B cell (primary cell): ENCODE data around the gene RNF11. TPM values are rescaled to one million over a fixed set of nuclear protein-coding genes. Genes with fewer than 3 reads are reported as not detected.

Experiments used
- ATAC-seq: fragments of 200-7000 bp; cut with Tn5 transposase; one replicate; pipeline ENCODE4 v1.10.0; 2021; ENCODE audit warnings: low read depth, mild to moderate bottlenecking, moderate number of reproducible peaks, moderate library complexity
- CTCF ChIA-PET: fragments of 350-600 bp; sonication (Branson Sonifier 250); formaldehyde crosslinking; loops from one replicate; lab custom pipeline; 2021; ENCODE audit warnings: antibody characterized with exemption, inconsistent platforms; lab: Charles Lee
- POLR2A ChIA-PET: fragments of 350-600 bp; sonication (Branson Sonifier 250); formaldehyde crosslinking; loops from one replicate; lab custom pipeline; 2021; ENCODE audit warnings: antibody characterized with exemption; lab: Charles Lee
- DNase-seq: peaks from one replicate; pipeline ENCODE4 v3.0.0; 2013
- H2AFZ ChIP-seq: 2 replicates; pipeline ENCODE4 v1.6.1; 2012; ENCODE audit warnings: mild to moderate bottlenecking, low read depth, low read length; ENCODE audit not compliant: insufficient read depth, poor library complexity, severe bottlenecking
- H3K27ac ChIP-seq, 2 donors: 1 replicate in 1 of 2; 2 replicates in 1 of 2; pipeline ENCODE4 v1.5.1; 2012 to 2013; ENCODE audit warnings: low read length in 2 of 2, mild to moderate bottlenecking in 2 of 2, moderate library complexity in 1 of 2
- H3K27me3 ChIP-seq, 4 experiments: fragments of 200-600 bp in 1 of 4; sonication (generic) in 1 of 4; replicated peaks in 1 of 4; 1 replicate in 2 of 4; 2 replicates in 2 of 4; pipeline versions ENCODE4 v1.6.1 to v1.7.0; 2013 to 2016; ENCODE audit warnings: low read length in 3 of 4, mild to moderate bottlenecking in 2 of 4, mixed read lengths in 1 of 4, moderate library complexity in 1 of 4; ENCODE audit not compliant: insufficient read depth in 4 of 4, control insufficient read depth in 3 of 4; ENCODE audit errors: control extremely low read depth in 1 of 4
- H3K36me3 ChIP-seq, 2 experiments: replicated peaks in 1 of 2; 1 replicate in 1 of 2; 2 replicates in 1 of 2; pipeline versions ENCODE4 v1.6.1 to v1.7.1; 2013; ENCODE audit warnings: low read length in 1 of 2; ENCODE audit not compliant: insufficient read depth in 2 of 2, control insufficient read depth in 1 of 2; ENCODE audit errors: control extremely low read depth in 1 of 2, extremely low read depth in 1 of 2
- H3K4me1 ChIP-seq, 2 donors: fragments of 200-600 bp in 1 of 2; sonication (generic) in 1 of 2; 1 replicate in 1 of 2; 2 replicates in 1 of 2; pipeline versions ENCODE4 v1.5.1 to v1.6.1; 2013 to 2017; ENCODE audit warnings: low read length in 2 of 2; ENCODE audit not compliant: control insufficient read depth in 2 of 2, insufficient read depth in 2 of 2
- H3K4me2 ChIP-seq: replicated peaks from 2 replicates; pipeline ENCODE3; 2012; ENCODE audit warnings: mild to moderate bottlenecking, low read depth, low read length; ENCODE audit not compliant: poor library complexity, severe bottlenecking
- H3K4me3 ChIP-seq, 5 experiments: fragments of 200-600 bp in 1 of 5; sonication (generic) in 1 of 5; 1 replicate in 3 of 5; 2 replicates in 2 of 5; pipeline versions ENCODE4 v1.5.1 to v1.7.0; 2011 to 2016; ENCODE audit warnings: low read length in 4 of 5, mild to moderate bottlenecking in 4 of 5, low read depth in 2 of 5, control low read depth in 1 of 5, moderate library complexity in 1 of 5; ENCODE audit not compliant: insufficient read depth in 1 of 5; ENCODE audit errors: control extremely low read depth in 1 of 5, extremely low read depth in 1 of 5
- H3K79me2 ChIP-seq: fragments of 200-600 bp; sonication (generic); one replicate; pipeline ENCODE4 v1.6.0; 2016; ENCODE audit warnings: low read length; ENCODE audit not compliant: control insufficient read depth, insufficient read depth
- H3K9ac ChIP-seq: fragments of 200-600 bp; sonication (generic); 2 replicates; pipeline ENCODE4 v1.6.1; 2017; ENCODE audit warnings: mild to moderate bottlenecking, low read length, moderate library complexity
- H3K9me3 ChIP-seq, 3 donors: one replicate each; pipeline versions ENCODE4 v1.6.1 to v1.7.1; 2013; ENCODE audit warnings: low read length in 2 of 3; ENCODE audit not compliant: control insufficient read depth in 2 of 3, insufficient read depth in 1 of 3; ENCODE audit errors: control extremely low read depth in 1 of 3
- H4K20me1 ChIP-seq: 2 replicates; pipeline ENCODE4 v1.6.0; 2012; ENCODE audit warnings: mild to moderate bottlenecking, low read length; ENCODE audit not compliant: insufficient read depth, control insufficient read depth, poor library complexity, severe bottlenecking
- H3K27ac Mint-ChIP-seq: one replicate; pipeline ENCODE4 v1.8.0; 2021; ENCODE audit warnings: mixed read lengths
- H3K27me3 Mint-ChIP-seq: one replicate; pipeline ENCODE4 v1.8.0; 2021; ENCODE audit warnings: mixed read lengths
- H3K4me1 Mint-ChIP-seq: one replicate; pipeline ENCODE4 v1.8.0; 2021; ENCODE audit warnings: mixed read lengths
- H3K4me3 Mint-ChIP-seq: one replicate; pipeline ENCODE4 v1.8.0; 2021; ENCODE audit warnings: mixed read lengths
- H3K9me3 Mint-ChIP-seq: one replicate; pipeline ENCODE4 v1.8.0; 2022; ENCODE audit warnings: mixed read lengths; ENCODE audit not compliant: insufficient read depth
- CTCF ChIP-seq: fragments of 200-600 bp; IDR thresholded peaks from one replicate; pipeline ENCODE4 v1.8.0; 2022; ENCODE audit warnings: antibody characterized with exemption, mild to moderate bottlenecking
- EZH2 ChIP-seq: IDR thresholded peaks from 2 replicates; pipeline ENCODE4 v1.6.1; 2012; ENCODE audit warnings: borderline replicate concordance, low read depth, mild to moderate bottlenecking, moderate library complexity, low read length; ENCODE audit not compliant: insufficient read depth, poor library complexity, severe bottlenecking
- WGBS: methylation state at CpG from one replicate; pipeline ENCODE4 v1.1.5; 2013; ENCODE audit warnings: missing lambda C conversion rate; ENCODE audit not compliant: insufficient coverage; 5-methylcytosine and 5-hydroxymethylcytosine counted together
- intact Hi-C: fragments of 100-400 bp; cut with micrococcal nuclease; formaldehyde crosslinking; loops from one replicate; pipeline ENCODE4 v1.10.0; 2022
- polyA plus RNA-seq: library from polyadenylated mRNA; depleted of rRNA; stranded (reverse); fragments of >200 nt; gene quantifications from 2 replicates; pipeline ENCODE4 v1.2.3, GENCODE V29; 2012
- total RNA-seq, 2 donors: library from RNA; stranded (reverse); fragments of 120-200 nt in 1 of 2; gene quantifications; 1 replicate in 1 of 2; 2 replicates in 1 of 2; pipeline versions ENCODE4 v1.2.3 to v1.2.4, GENCODE V29; 2013 to 2022

The RNF11 gene
- total and polyA plus RNA-seq, 2 donors (not counting 1 experiment from before 2014, with no cell fraction given): 10.0 to 20.6 TPM

GRCh38 chr1:51313961-51314777 lies 78.1 kb downstream of the RNF11 start:
- Mint-ChIP-seq H3K27me3 (no peaks in the 10 kb centered on the region), H3K27ac (no peak overlapping the region), H3K4me1 (peaks cover 12% of the 10 kb centered on the region), H3K4me3 (no peak overlapping the region), H3K9me3 (no peaks in the 10 kb centered on the region)
- H3K4me2 ChIP-seq: no peak overlapping the region
- TF ChIP-seq EZH2 (no peak), CTCF (no peak)
- no peak overlapping the region for H3K27ac ChIP-seq
- H3K36me3 ChIP-seq: no peaks in the 10 kb centered on the region
- peak overlapping the region; percentile 28 for H2AFZ ChIP-seq
- DNase-seq (no peak), ATAC-seq (no peak)
- WGBS: 54% methylated on average over 8 of the region's 12 CpGs
- ChIA-PET CTCF (no interaction called here), POLR2A (no interaction called here)
- no peaks in the 10 kb centered on the region for H3K79me2 ChIP-seq
- H3K4me1 ChIP-seq: peaks cover 0 to 3% of the 10 kb centered on the region in 2 donors
- H3K27me3 ChIP-seq: no peaks in the 10 kb centered on the region
- H3K9me3 ChIP-seq: no peaks in the 10 kb centered on the region
- H3K4me3 ChIP-seq: no peak overlapping the region
- no peaks in the 10 kb centered on the region for H4K20me1 ChIP-seq
- no peak overlapping the region for H3K9ac ChIP-seq
- intact Hi-C loops: no loop called here

- Histone ChIP-seq H3K4me3 (no peak overlapping the region), H3K36me3 (no peaks in the 10 kb centered on the region), H3K79me2 (no peaks in the 10 kb centered on the region), H4K20me1 (no peaks in the 10 kb centered on the region), H3K27ac (no peak overlapping the region), H3K9ac (no peak overlapping the region), H3K27me3 (no peaks in the 10 kb centered on the region), H3K4me1 (peaks cover 0 to 3% of the 10 kb centered on the region in 2 donors), H3K4me2 (no peak overlapping the region), H3K9me3 (no peaks in the 10 kb centered on the region), H2AFZ (no peak overlapping the region)
- DNase-seq (no peak), ATAC-seq (no peak)
- ChIA-PET CTCF (no interaction called here), POLR2A (no interaction called here)
- WGBS: 81% methylated on average over 2 of the region's 3 CpGs
- H3K27me3 Mint-ChIP-seq: no peaks in the 10 kb centered on the region
- H3K4me3 Mint-ChIP-seq: no peak overlapping the region
- no peaks in the 10 kb centered on the region for H3K9me3 Mint-ChIP-seq
- no peak overlapping the region for H3K27ac Mint-ChIP-seq
- H3K4me1 Mint-ChIP-seq: peaks cover 12% of the 10 kb centered on the region
- intact Hi-C loops: no loop called here
- TF ChIP-seq CTCF: no peak
Measured at GRCh38 chr1:51314974-51315373, 78.9 kb downstream of the RNF11 start.
